GM12872 (cell line): ENCODE data around the gene ZNF354C.

Experiments
- CTCF ChIP-seq: IDR thresholded peaks from 3 replicates; pipeline ENCODE4 v1.5.1; 2011; ENCODE audit warnings: low read depth, mild to moderate bottlenecking, low read length, moderate library complexity; ENCODE audit not compliant: insufficient read depth

Gene ZNF354C

GRCh38 chr5:179060116-179061008 lies at the start of gene ZNF354C:
Gene ZNF354C (plus strand): TSS chr5:179060373. CDS start chr5:179062069, 1,696 bp downstream.
- TF ChIP-seq CTCF = no peak

- no peak for TF ChIP-seq CTCF
Measured at GRCh38 chr5:179023528-179024189, 36.5 kb upstream of the ZNF354C start, which contains the start of gene ZNF879. Gene ZNF879 (plus strand): TSS chr5:179023804. CDS start chr5:179025005, 1,201 bp downstream.

DNA sequence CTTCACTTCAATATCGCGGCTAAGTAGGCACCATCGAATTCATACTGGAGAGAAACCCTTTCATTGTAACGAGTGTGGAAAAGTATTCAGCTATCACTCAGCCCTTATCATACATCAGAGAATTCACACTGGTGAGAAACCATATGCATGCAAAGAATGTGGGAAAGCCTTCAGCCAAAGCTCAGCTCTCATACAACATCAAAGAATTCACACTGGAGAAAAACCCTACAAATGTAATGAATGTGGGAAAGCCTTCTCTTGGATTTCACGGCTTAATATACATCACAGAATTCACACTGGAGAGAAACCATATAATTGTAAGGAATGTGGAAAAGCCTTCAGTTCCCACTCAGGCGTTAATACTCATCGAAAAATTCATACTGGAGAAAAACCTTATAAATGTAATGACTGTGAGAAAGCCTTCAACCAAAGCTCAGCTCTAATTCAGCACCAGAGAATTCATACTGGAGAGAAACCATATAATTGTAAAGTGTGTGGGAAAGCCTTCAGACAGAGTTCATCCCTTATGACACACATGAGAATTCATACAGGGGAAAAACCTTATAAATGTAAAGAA lies 27.1 kb upstream of the ZNF354C start:
- TF ChIP-seq CTCF = no peak

DNA sequence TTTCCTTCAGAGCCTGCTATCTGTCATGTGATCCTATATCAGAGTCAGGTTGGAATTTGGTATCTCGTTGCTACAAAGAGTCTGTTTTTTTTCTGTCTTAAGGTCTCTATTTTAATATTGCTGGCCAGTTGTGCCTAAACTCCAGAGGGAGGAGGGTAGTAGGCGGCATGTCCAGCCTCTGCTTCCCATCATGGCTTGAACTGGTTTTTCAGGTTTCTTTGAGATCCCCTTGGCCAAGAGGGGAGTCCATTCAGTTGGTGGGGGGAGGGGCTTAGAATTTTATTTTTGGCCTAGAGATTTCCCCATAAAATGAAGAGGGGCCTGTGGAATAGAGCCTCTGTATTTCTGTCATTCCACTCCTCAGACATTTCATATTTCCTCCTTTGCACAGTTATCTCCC lies 15.4 kb upstream of the ZNF354C start:
- TF ChIP-seq CTCF = no peak

DNA sequence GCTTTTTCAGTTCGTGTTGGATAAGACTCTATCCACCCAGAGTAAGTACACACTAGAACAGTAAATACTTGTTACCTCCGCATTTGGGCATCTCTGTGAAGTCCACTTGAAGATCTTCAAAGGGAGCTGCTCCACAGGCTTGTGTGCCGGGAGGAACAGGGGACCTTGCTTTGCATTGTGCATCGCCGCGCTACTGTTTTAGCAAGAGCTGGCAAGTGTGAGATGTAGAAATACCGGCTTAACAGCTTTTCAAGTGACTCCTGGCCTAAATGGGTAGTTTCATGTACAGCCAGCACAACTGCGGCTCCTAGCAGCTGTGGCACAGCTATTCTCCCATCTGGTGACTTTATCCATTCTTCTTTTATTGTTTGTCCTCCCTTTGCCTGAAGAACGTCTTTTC lies 8.4 kb upstream of the ZNF354C start:
- TF ChIP-seq CTCF = no peak

GRCh38 chr5:179054036-179054785 lies 6.0 kb upstream of the ZNF354C start:
- TF ChIP-seq CTCF = no peak
